CD4-positive, alpha-beta T cell (primary cell): ENCODE measurements around the gene TRIM34. TPM values are rescaled to one million over a fixed set of nuclear protein-coding genes. Genes with fewer than 3 reads are reported as not detected.

ENCODE experiments used
- ATAC-seq: fragments of 200-7000 bp; cut with Tn5 transposase; one replicate; pipeline ENCODE4 v1.10.0; 2022; ENCODE audit warnings: mild to moderate bottlenecking; ENCODE audit not compliant: poor library complexity
- CTCF ChIA-PET: fragments of 350-600 bp; sonication (Branson Sonifier 250); formaldehyde crosslinking; loops from one replicate; lab custom pipeline; 2021; ENCODE audit warnings: antibody characterized with exemption, inconsistent platforms; lab: Charles Lee
- POLR2A ChIA-PET: fragments of 350-600 bp; sonication (Branson Sonifier 250); formaldehyde crosslinking; loops from one replicate; lab custom pipeline; 2021; ENCODE audit warnings: antibody characterized with exemption, inconsistent platforms; lab: Charles Lee
- DNase-seq, 14 experiments: peaks; one replicate each; pipeline ENCODE4 v3.0.0-alpha.2; 2013 to 2020; ENCODE audit warnings: mixed read lengths in 2 of 14
- H3K27ac ChIP-seq, 2 donors: one replicate each; pipeline versions ENCODE4 v1.5.1 to v1.7.0; 2013; ENCODE audit warnings: low read length in 2 of 2, low read depth in 1 of 2, mild to moderate bottlenecking in 1 of 2
- H3K27me3 ChIP-seq, 2 experiments: 1 replicate in 1 of 2; 2 replicates in 1 of 2; pipeline versions ENCODE4 v1.6.1 to v1.7.0; 2013; ENCODE audit warnings: low read length in 2 of 2, control low read depth in 1 of 2, mild to moderate bottlenecking in 1 of 2, moderate library complexity in 1 of 2; ENCODE audit not compliant: insufficient read depth in 2 of 2, control insufficient read depth in 1 of 2
- H3K36me3 ChIP-seq: one replicate; pipeline ENCODE4 v1.6.1; 2013; ENCODE audit warnings: low read length, control low read depth; ENCODE audit not compliant: insufficient read depth
- H3K4me1 ChIP-seq: one replicate; pipeline ENCODE4 v1.6.1; 2013; ENCODE audit warnings: low read length, control low read depth; ENCODE audit not compliant: insufficient read depth
- H3K4me3 ChIP-seq: one replicate; pipeline ENCODE4 v1.5.1; 2013; ENCODE audit warnings: mild to moderate bottlenecking, low read length, moderate library complexity
- H3K9me3 ChIP-seq, 2 experiments: 1 replicate in 1 of 2; 2 replicates in 1 of 2; pipeline versions ENCODE4 v1.6.1 to v1.7.0; 2013; ENCODE audit warnings: low read length in 2 of 2, mild to moderate bottlenecking in 2 of 2, control low read depth in 1 of 2, moderate library complexity in 1 of 2; ENCODE audit not compliant: control insufficient read depth in 1 of 2, insufficient read depth in 1 of 2
- H3K27ac Mint-ChIP-seq: one replicate; pipeline ENCODE4 v1.8.0; 2020; ENCODE audit warnings: mixed read lengths
- H3K27me3 Mint-ChIP-seq: one replicate; pipeline ENCODE4 v1.8.0; 2021; ENCODE audit warnings: mixed read lengths
- H3K36me3 Mint-ChIP-seq: one replicate; pipeline ENCODE4 v1.8.0; 2021; ENCODE audit warnings: low read depth, mixed read lengths
- H3K4me1 Mint-ChIP-seq: one replicate; pipeline ENCODE4 v1.8.0; 2021; ENCODE audit warnings: low read depth, mixed read lengths
- H3K4me3 Mint-ChIP-seq: one replicate; pipeline ENCODE4 v1.8.0; 2020; ENCODE audit warnings: mild to moderate bottlenecking, mixed read lengths
- H3K9me3 Mint-ChIP-seq: one replicate; pipeline ENCODE4 v1.8.0; 2020; ENCODE audit warnings: mixed read lengths
- CTCF ChIP-seq: fragments of 200-600 bp; IDR thresholded peaks from one replicate; pipeline ENCODE4 v1.8.0; 2022; ENCODE audit warnings: antibody characterized with exemption, mild to moderate bottlenecking
- intact Hi-C, 2 experiments: fragments of 100-400 bp; cut with DNase I in 1 of 2; cut with micrococcal nuclease in 1 of 2; formaldehyde crosslinking; loops; one replicate each; pipeline versions ENCODE4 v1.15.1 to v1.9.0; 2023 to 2025; cut with DNase I, micrococcal nuclease
- total RNA-seq, 174 experiments: library from RNA in 2 of 174; stranded (reverse) in 2 of 174; gene quantifications; one replicate each; pipeline ENCODE4 v1.2.3 and lab custom pipeline; 2021 to 2026

TRIM34 gene
- total RNA-seq, 2 experiments from 2014 or later: 3.0 to 3.5 TPM

GRCh38 chr11:5603326-5603725 is 21.5 kb upstream of the TRIM34 start:
- no peak overlapping the region for H3K27ac ChIP-seq
- DNase-seq: no peak
- no peaks in the 10 kb centered on the region for H3K4me1 ChIP-seq
- ATAC-seq: no peak
- Mint-ChIP-seq H3K9me3 (no peaks in the 10 kb centered on the region), H3K36me3 (no peaks in the 10 kb centered on the region), H3K27me3 (peaks cover 6% of the 10 kb centered on the region), H3K4me1 (no peaks in the 10 kb centered on the region), H3K27ac (no peak overlapping the region), H3K4me3 (no peak overlapping the region)
- ChIA-PET POLR2A (no interaction called here), CTCF (interaction anchor here (1.3 kb wide), 1 partner anchor 10 kb away, joined by 3 read pairs; no protein-coding TSS in a partner anchor)
- intact Hi-C loops: loop anchor here in 1 of 2 experiments (5.0 kb wide), 3 partner anchors 109 to 749 kb away; partner anchors contain the start of gene OR52E5
- no peaks in the 10 kb centered on the region for H3K9me3 ChIP-seq
- H3K36me3 ChIP-seq: no peaks in the 10 kb centered on the region
- H3K4me3 ChIP-seq: no peak overlapping the region
- H3K27me3 ChIP-seq: peaks cover 0 to 2% of the 10 kb centered on the region in 2 experiments
- TF ChIP-seq CTCF: no peak

- ChIA-PET POLR2A (interaction anchor here (0.7 kb wide), 1 partner anchor 78 kb away, joined by 3 read pairs; no protein-coding TSS in a partner anchor), CTCF (no interaction called here)
- no peaks in the 10 kb centered on the region for H3K36me3 Mint-ChIP-seq
- no peaks in the 10 kb centered on the region for H3K9me3 Mint-ChIP-seq
- DNase-seq (no peak), ATAC-seq (no peak)
- Histone ChIP-seq H3K27me3 (peaks cover 0 to 2% of the 10 kb centered on the region in 2 experiments), H3K36me3 (no peaks in the 10 kb centered on the region), H3K9me3 (no peaks in the 10 kb centered on the region), H3K4me3 (no peak overlapping the region), H3K27ac (no peak overlapping the region), H3K4me1 (no peaks in the 10 kb centered on the region)
- TF ChIP-seq CTCF: no peak
- no peak overlapping the region for H3K4me3 Mint-ChIP-seq
- no peaks in the 10 kb centered on the region for H3K27me3 Mint-ChIP-seq
- H3K4me1 Mint-ChIP-seq: no peaks in the 10 kb centered on the region
- H3K27ac Mint-ChIP-seq: no peak overlapping the region
- intact Hi-C loops: loop anchor here in 1 of 2 experiments (5.0 kb wide), 3 partner anchors 107 to 747 kb away; partner anchors contain the start of gene OR52E5
These were observed 19.9 kb upstream of the TRIM34 start for GRCh38 chr11:5604896-5605295.

GRCh38 chr11:5605849-5606248 is 19.0 kb upstream of the TRIM34 start:
- Histone ChIP-seq H3K27ac (no peak overlapping the region), H3K27me3 (peaks cover 0 to 2% of the 10 kb centered on the region in 2 experiments), H3K4me1 (no peaks in the 10 kb centered on the region), H3K36me3 (no peaks in the 10 kb centered on the region), H3K9me3 (no peaks in the 10 kb centered on the region), H3K4me3 (no peak overlapping the region)
- H3K27me3 Mint-ChIP-seq: no peaks in the 10 kb centered on the region
- intact Hi-C loops: no loop called here
- H3K9me3 Mint-ChIP-seq: no peaks in the 10 kb centered on the region
- DNase-seq (no peak), ATAC-seq (no peak)
- H3K4me1 Mint-ChIP-seq: no peaks in the 10 kb centered on the region
- H3K27ac Mint-ChIP-seq: no peak overlapping the region
- CTCF ChIA-PET: no interaction called here
- H3K36me3 Mint-ChIP-seq: no peaks in the 10 kb centered on the region
- POLR2A ChIA-PET: no interaction called here
- no peak for TF ChIP-seq CTCF
- H3K4me3 Mint-ChIP-seq: no peak overlapping the region
